CD4-positive, alpha-beta memory T cell (primary cell): ENCODE results near the gene ARTN. TPM values are rescaled to one million over a fixed set of nuclear protein-coding genes. Genes with fewer than 3 reads are reported as not detected.

Source experiments
- CTCF ChIA-PET: fragments of 350-600 bp; sonication (Branson Sonifier 250); formaldehyde crosslinking; loops from one replicate; lab custom pipeline; 2021; ENCODE audit warnings: inconsistent platforms; ENCODE audit not compliant: partially characterized antibody; lab: Charles Lee
- POLR2A ChIA-PET: fragments of 350-600 bp; sonication (Branson Sonifier 250); formaldehyde crosslinking; loops from one replicate; lab custom pipeline; 2021; ENCODE audit not compliant: partially characterized antibody; lab: Charles Lee
- DNase-seq, 5 donors: peaks; one replicate each; pipeline versions ENCODE4 v3.0.0 to v3.0.0-alpha.2; 2020 to 2022; ENCODE audit warnings: mixed read lengths in 1 of 5
- H3K27ac ChIP-seq: one replicate; pipeline ENCODE4 v1.7.0; 2013; ENCODE audit warnings: low read depth, low read length
- H3K27me3 ChIP-seq: 2 replicates; pipeline ENCODE4 v1.7.0; 2013; ENCODE audit warnings: mild to moderate bottlenecking, low read length, moderate library complexity; ENCODE audit not compliant: insufficient read depth
- H3K36me3 ChIP-seq: 2 replicates; pipeline ENCODE4 v1.7.0; 2013; ENCODE audit warnings: mild to moderate bottlenecking, low read length, moderate library complexity; ENCODE audit not compliant: insufficient read depth
- H3K4me1 ChIP-seq: 2 replicates; pipeline ENCODE4 v1.7.0; 2013; ENCODE audit warnings: mild to moderate bottlenecking, low read length, moderate library complexity; ENCODE audit not compliant: insufficient read depth
- H3K4me3 ChIP-seq, 2 donors: one replicate each; pipeline ENCODE4 v1.7.0; 2013; ENCODE audit warnings: low read length in 2 of 2, mild to moderate bottlenecking in 1 of 2
- H3K9me3 ChIP-seq, 2 donors: one replicate each; pipeline ENCODE4 v1.7.0; 2013; ENCODE audit warnings: low read length in 2 of 2, control low read depth in 1 of 2; ENCODE audit not compliant: control insufficient read depth in 1 of 2
- H3K27ac Mint-ChIP-seq, 7 donors: one replicate each; pipeline ENCODE4 v1.8.0; 2020 to 2021; ENCODE audit warnings: mixed read lengths in 7 of 7, mild to moderate bottlenecking in 6 of 7, inconsistent platforms in 3 of 7, moderate library complexity in 3 of 7
- H3K27me3 Mint-ChIP-seq, 2 donors: one replicate each; pipeline ENCODE4 v1.8.0; 2020 to 2021; ENCODE audit warnings: mixed read lengths in 2 of 2
- H3K36me3 Mint-ChIP-seq, 2 donors: one replicate each; pipeline ENCODE4 v1.8.0; 2020 to 2021; ENCODE audit warnings: mixed read lengths in 2 of 2, inconsistent platforms in 1 of 2, mild to moderate bottlenecking in 1 of 2
- H3K4me1 Mint-ChIP-seq, 4 donors: one replicate each; pipeline ENCODE4 v1.8.0; 2020 to 2021; ENCODE audit warnings: mixed read lengths in 4 of 4, mild to moderate bottlenecking in 1 of 4
- H3K4me3 Mint-ChIP-seq, 8 donors: one replicate each; pipeline ENCODE4 v1.8.0; 2020 to 2021; ENCODE audit warnings: mixed read lengths in 8 of 8, mild to moderate bottlenecking in 7 of 8, moderate library complexity in 6 of 8, inconsistent platforms in 3 of 8
- H3K9me3 Mint-ChIP-seq, 8 donors: one replicate each; pipeline ENCODE4 v1.8.0; 2020 to 2021; ENCODE audit warnings: mixed read lengths in 8 of 8, mild to moderate bottlenecking in 5 of 8, inconsistent platforms in 3 of 8, moderate library complexity in 1 of 8
- intact Hi-C: fragments of 100-400 bp; cut with micrococcal nuclease; formaldehyde crosslinking; loops from one replicate; pipeline ENCODE4 v1.15.1; 2023
- polyA plus RNA-seq, 2 donors: library from polyadenylated mRNA; unstranded; fragments of 300-500 nt; fragmentation: Illumina TruSeq; gene quantifications; one replicate each; pipeline ENCODE4 v1.2.3, GENCODE V29; 2021
- total RNA-seq, 2 experiments: library from RNA; stranded (reverse); gene quantifications; one replicate each; pipeline ENCODE4 v1.2.3, GENCODE V29; 2021

The ARTN gene
- total and polyA plus RNA-seq, 4 experiments from 2014 or later = 0.41 TPM; not detected in 3

DNA sequence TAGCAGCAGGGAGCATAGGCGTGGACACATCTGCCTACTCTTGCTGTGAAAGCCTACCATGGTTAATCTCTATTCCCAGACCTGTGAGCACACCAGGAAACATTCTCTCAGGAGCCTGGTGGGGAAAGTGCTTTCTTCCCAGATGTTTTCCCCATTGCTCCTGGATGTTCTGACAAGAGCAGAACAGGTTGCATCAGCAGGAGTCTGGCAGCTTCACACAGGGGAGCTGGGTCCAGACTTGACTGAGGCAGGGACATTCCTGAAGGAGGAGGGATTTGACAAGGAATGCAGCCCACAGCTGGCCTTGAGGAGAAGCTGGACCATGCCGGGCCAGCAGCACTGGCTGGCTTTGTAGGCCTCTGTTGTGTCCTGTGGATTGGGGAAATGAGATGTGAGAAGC, 21.0 kb upstream of the ARTN start:
- Mint-ChIP-seq H3K4me1 (peaks cover 0 to 1% (median 0%) of the 10 kb centered on the region in 4 donors), H3K9me3 (peaks cover 0 to 2% (median 0%) of the 10 kb centered on the region in 8 donors), H3K27me3 (no peaks in the 10 kb centered on the region), H3K36me3 (peaks cover 7 to 23% of the 10 kb centered on the region in 2 donors), H3K27ac (no peak overlapping the region), H3K4me3 (no peak overlapping the region)
- CTCF ChIA-PET = interaction anchor here (1.0 to 2.6 kb wide), 3 partner anchors 21 to 33 kb away, joined by 3 to 7 read pairs (median 4); partner anchors contain the start of gene ARTN
- Histone ChIP-seq H3K4me3 (no peak overlapping the region), H3K4me1 (no peaks in the 10 kb centered on the region), H3K36me3 (no peaks in the 10 kb centered on the region), H3K27me3 (no peaks in the 10 kb centered on the region), H3K9me3 (no peaks in the 10 kb centered on the region), H3K27ac (no peak overlapping the region)
- intact Hi-C loops = no loop called here
- POLR2A ChIA-PET = no interaction called here
- DNase-seq = no peak

DNA sequence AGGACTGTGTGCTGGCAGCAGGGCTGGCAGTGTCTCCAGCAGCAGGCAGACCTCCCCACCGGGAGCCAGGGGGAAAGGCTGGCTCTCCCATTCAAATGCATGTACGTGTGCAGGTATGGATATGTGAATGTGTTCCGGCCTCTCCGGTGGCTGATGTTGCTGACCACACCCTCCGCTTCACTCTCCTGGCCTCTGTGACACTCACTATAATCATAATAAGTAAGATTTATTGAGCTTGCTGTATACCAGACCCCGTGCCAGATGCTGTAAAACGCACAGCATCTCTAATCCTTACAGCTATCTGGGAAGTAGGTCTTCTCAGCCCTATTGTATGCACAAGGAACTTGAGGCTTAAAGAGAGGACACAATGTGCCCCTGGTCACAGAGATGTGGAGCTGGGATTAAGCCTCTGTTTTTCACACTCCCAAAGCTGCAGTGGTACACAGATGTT, 20.5 kb upstream of the ARTN start:
- Mint-ChIP-seq H3K9me3 (peaks cover 0 to 2% (median 0%) of the 10 kb centered on the region in 8 donors), H3K36me3 (peaks cover 6 to 18% of the 10 kb centered on the region in 2 donors), H3K4me1 (peaks cover 0 to under 1% (median 0%) of the 10 kb centered on the region in 4 donors), H3K27me3 (no peaks in the 10 kb centered on the region), H3K27ac (no peak overlapping the region), H3K4me3 (no peak overlapping the region)
- Histone ChIP-seq H3K4me3 (no peak overlapping the region), H3K4me1 (no peaks in the 10 kb centered on the region), H3K36me3 (no peaks in the 10 kb centered on the region), H3K27me3 (no peaks in the 10 kb centered on the region), H3K27ac (no peak overlapping the region), H3K9me3 (no peaks in the 10 kb centered on the region)
- ChIA-PET POLR2A (no interaction called here), CTCF (interaction anchor here (0.6 to 2.6 kb wide), 3 partner anchors 21 to 43 kb away, joined by 3 to 7 read pairs (median 3); partner anchors contain the start of gene ARTN)
- intact Hi-C loops = no loop called here
- no peak for DNase-seq

DNA sequence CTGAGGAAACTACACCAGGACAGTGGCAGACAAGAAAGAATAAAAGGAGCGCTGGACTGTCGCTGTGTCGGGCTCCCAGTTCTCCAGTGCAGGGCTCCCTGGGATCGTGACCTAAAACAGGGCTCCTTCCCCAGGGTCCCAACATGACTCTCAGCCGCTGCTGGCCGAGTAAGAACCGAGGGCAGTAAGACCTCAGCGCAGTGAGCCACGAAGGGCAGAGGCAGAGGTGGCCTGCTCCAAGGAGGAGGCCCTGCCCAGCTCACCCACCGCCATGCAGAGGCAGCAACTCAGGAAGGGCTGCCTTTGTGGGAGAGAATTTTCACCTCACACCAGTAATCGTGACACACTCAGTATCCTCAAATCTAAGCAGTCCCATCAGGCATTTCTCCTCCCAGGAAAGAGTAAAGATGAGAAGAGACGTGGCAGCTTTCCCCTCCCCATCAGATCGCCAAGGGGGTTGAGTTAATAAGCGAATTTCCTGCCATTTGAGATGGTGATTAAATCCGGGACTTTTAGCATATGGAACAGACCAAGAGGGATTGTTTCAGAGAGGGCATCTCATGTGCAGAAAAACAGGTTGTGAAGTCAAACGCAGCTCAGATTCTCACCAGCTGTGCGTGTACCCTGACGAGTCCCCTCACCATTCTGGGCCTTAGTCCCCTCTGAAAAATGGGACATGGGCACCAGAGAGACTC, 19.8 kb upstream of the ARTN start:
- no peaks in the 10 kb centered on the region for H3K4me1 Mint-ChIP-seq
- no peaks in the 10 kb centered on the region for H3K36me3 ChIP-seq
- H3K27ac Mint-ChIP-seq = no peak overlapping the region
- ChIA-PET POLR2A (no interaction called here), CTCF (interaction anchor here (0.6 to 2.6 kb wide), 3 partner anchors 20 to 44 kb away, joined by 3 to 7 read pairs (median 3); partner anchors contain the start of gene ARTN)
- H3K36me3 Mint-ChIP-seq = peaks cover 5 to 14% of the 10 kb centered on the region in 2 donors
- H3K27me3 Mint-ChIP-seq = no peaks in the 10 kb centered on the region
- no peak overlapping the region for H3K4me3 Mint-ChIP-seq
- H3K9me3 ChIP-seq = no peaks in the 10 kb centered on the region
- no peaks in the 10 kb centered on the region for H3K27me3 ChIP-seq
- intact Hi-C loops = no loop called here
- H3K4me3 ChIP-seq = no peak overlapping the region
- H3K27ac ChIP-seq = no peak overlapping the region
- peaks cover 0 to 2% (median 0%) of the 10 kb centered on the region in 8 donors for H3K9me3 Mint-ChIP-seq
- DNase-seq = no peak
- H3K4me1 ChIP-seq = no peaks in the 10 kb centered on the region

DNA sequence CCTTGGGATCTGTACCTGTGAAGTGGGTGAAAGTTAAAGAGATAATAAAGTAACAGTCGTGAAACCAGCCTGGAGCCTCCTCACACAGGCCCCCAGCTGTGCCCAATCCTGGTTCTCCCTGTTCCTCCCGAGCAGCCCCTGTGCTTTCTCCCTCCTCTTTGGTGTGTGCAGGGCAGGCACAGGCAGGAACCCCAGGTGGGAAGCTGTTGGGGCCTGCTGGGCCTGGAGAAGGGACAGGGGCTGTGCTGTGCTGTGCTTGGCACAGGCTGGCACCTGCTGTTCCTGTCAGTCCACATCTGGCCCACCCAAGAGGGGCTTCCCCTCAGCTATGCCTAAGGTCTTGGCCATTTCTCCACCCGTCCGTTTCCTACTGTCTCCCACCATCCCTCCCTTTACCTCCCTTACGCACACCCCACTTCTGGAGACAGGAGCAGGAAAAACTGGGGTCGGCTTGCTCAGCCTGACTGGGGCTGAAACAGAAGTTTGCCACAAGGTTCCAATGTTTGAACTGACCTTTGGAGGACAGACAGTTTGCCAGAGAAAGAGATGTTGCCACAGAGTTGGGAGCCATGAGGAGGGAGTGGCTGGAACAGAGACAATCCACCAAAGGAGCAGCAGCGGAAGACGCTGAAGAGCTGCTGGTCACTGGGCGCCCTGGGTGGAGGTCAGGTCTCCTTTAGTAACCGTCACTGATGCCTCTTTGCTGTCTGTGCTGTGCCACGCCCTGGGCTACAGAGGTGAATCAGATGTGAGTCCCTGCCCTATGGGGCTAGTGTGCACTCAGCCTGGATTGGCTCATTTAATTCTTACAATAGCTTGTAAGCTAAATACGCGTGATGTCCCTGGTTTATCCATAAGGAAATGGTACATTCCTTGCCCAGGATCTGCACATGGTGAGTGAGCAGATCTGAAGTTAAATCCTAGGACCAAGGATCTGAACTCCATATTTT, 18.8 kb upstream of the ARTN start:
- H3K36me3 ChIP-seq = no peaks in the 10 kb centered on the region
- ChIA-PET CTCF (interaction anchor here (1.2 kb wide), 1 partner anchor 20 kb away, joined by 3 read pairs; no protein-coding TSS in a partner anchor), POLR2A (no interaction called here)
- DNase-seq = no peak
- no peak overlapping the region for H3K4me3 ChIP-seq
- Mint-ChIP-seq H3K36me3 (peaks cover 4 to 5% of the 10 kb centered on the region in 2 donors), H3K9me3 (peaks cover 0 to 2% (median 0%) of the 10 kb centered on the region in 8 donors), H3K27me3 (no peaks in the 10 kb centered on the region), H3K4me1 (no peaks in the 10 kb centered on the region), H3K4me3 (no peak overlapping the region), H3K27ac (no peak overlapping the region)
- intact Hi-C loops = no loop called here
- H3K27me3 ChIP-seq = no peaks in the 10 kb centered on the region
- no peaks in the 10 kb centered on the region for H3K9me3 ChIP-seq
- no peak overlapping the region for H3K27ac ChIP-seq
- no peaks in the 10 kb centered on the region for H3K4me1 ChIP-seq

DNA sequence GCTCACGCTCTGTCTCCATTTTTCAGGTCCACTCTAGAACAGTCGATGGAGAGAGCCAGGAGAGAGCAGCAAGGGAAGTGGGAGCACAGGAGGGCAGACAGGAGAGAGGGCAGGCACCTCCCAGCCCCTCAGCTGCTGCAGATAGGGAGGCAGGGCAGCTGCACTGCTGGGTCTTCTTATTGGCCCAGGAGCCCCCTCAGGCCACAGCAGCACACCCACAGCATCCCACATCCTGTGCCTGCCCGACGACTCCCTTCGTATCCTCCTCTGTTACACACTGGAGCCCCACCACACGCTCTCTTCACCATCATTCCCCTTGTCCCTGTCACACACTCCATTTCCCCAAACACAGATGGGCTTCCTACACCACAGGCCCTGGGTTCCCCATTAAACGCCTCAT, 13.7 kb upstream of the ARTN start:
- H3K36me3 Mint-ChIP-seq = peaks cover 7 to 9% of the 10 kb centered on the region in 2 donors
- Histone ChIP-seq H3K4me3 (no peak overlapping the region), H3K27me3 (no peaks in the 10 kb centered on the region), H3K27ac (no peak overlapping the region), H3K4me1 (no peaks in the 10 kb centered on the region), H3K9me3 (no peaks in the 10 kb centered on the region), H3K36me3 (no peaks in the 10 kb centered on the region)
- H3K27me3 Mint-ChIP-seq = no peaks in the 10 kb centered on the region
- DNase-seq = no peak
- ChIA-PET CTCF (interaction anchor here (1.1 kb wide), 1 partner anchor 15 kb away, joined by 5 read pairs; no protein-coding TSS in a partner anchor), POLR2A (no interaction called here)
- H3K27ac Mint-ChIP-seq = peak overlapping the region in 1 of 7 donors; percentile 72
- no peaks in the 10 kb centered on the region for H3K4me1 Mint-ChIP-seq
- H3K9me3 Mint-ChIP-seq = no peaks in the 10 kb centered on the region
- intact Hi-C loops = no loop called here
- H3K4me3 Mint-ChIP-seq = no peak overlapping the region

DNA sequence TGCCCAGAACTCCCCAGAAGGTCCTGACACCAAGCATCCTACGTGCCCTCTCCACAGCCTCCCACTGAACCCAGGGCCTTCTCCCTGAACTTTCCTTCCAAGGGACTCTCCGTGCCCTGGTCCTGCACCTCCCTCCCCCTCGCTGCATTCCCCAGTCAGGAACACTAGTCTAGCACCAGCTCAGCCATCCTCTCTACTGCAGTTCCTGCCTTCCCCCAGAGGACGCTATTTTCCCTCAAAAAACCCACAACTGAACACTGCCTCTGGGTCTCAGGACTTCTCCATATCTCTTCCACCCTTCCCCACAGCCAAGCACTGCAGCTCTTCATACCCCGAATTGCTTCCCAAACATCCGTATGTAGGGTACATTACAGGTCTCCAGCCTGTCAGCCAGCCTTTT, 12.6 kb upstream of the ARTN start:
- intact Hi-C loops = no loop called here
- POLR2A ChIA-PET = no interaction called here
- Mint-ChIP-seq H3K36me3 (peaks cover 15 to 16% of the 10 kb centered on the region in 2 donors), H3K4me3 (no peak overlapping the region), H3K27ac (peak overlapping the region in 1 of 7 donors; percentile 22), H3K4me1 (no peaks in the 10 kb centered on the region), H3K27me3 (no peaks in the 10 kb centered on the region), H3K9me3 (no peaks in the 10 kb centered on the region)
- Histone ChIP-seq H3K4me3 (no peak overlapping the region), H3K9me3 (no peaks in the 10 kb centered on the region), H3K27me3 (no peaks in the 10 kb centered on the region), H3K4me1 (no peaks in the 10 kb centered on the region), H3K27ac (no peak overlapping the region), H3K36me3 (no peaks in the 10 kb centered on the region)
- CTCF ChIA-PET = no interaction called here
- no peak for DNase-seq
